Left ventricle myocardium superior (tissue), 1 donor: Measurements from ENCODE around the gene FASTKD1. TPM values are rescaled to one million over a fixed set of nuclear protein-coding genes. Genes with fewer than 3 reads are reported as not detected.
"Not testable (repeated sequence)": the region's sequence is repeated elsewhere in the genome, so short reads cannot be mapped to it uniquely, and the experiment has no call there.

Experiments used
- ATAC-seq: fragments of 200-7000 bp; cut with Tn5 transposase; one replicate; pipeline ENCODE4 v1.9.1; 2020; ENCODE audit warnings: mild to moderate bottlenecking, moderate library complexity
- DNase-seq: peaks from one replicate; pipeline ENCODE4 v3.0.0-alpha.2; 2020
- intact Hi-C: fragments of 100-400 bp; cut with micrococcal nuclease; formaldehyde crosslinking; loops from one replicate; pipeline ENCODE4 v1.11.0; 2022
- total RNA-seq: library from RNA; stranded (reverse); fragmentation: NEBNext Ultra II Directional; extraction: Animal tissue kit (Norgen Biotek cat#: 25700); gene quantifications from one replicate; pipeline ENCODE4 v1.2.1, GENCODE V29; 2021
- donor health status: DM: no; HTN: yes; CAD: no; lungs with severe emphysema.

The FASTKD1 gene
- total RNA-seq, 1 donor from 2014 or later: 111 TPM

DNA sequence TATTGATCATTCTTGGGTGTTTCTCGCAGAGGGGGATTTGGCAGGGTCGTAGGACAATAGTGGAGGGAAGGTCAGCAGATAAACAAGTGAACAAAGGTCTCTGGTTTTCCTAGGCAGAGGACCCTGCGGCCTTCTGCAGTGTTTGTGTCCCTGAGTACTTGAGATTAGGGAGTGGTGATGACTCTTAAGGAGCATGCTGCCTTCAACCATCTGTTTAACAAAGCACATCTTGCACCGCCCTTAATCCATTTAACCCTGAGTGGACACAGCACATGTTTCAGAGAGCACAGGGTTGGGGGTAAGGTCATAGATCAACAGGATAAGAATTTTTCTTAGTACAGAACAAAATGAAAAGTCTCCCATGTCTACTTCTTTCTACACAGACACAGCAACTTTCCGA, 874 bp upstream of the FASTKD1 start:
- DNase-seq, ATAC-seq, intact Hi-C loops: not testable (repeated sequence)

DNA sequence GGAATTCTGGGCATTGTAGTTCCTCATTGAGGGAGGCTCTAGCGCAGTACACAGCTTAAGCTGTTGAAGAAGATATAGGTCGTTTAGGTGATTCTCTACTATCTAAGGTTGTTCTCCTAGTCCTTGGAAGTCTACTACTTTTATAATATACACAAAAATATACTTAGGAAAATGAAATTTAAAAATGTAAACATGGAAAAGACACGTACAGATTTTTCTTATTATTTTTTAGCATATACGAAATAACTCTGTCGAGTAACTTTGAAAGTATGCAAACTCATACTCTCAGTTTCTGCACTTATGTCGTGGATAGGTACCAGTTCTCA, 272 bp upstream of the FASTKD1 start:
- intact Hi-C loops: no loop called here
- DNase-seq (no peak), ATAC-seq (no peak)

DNA sequence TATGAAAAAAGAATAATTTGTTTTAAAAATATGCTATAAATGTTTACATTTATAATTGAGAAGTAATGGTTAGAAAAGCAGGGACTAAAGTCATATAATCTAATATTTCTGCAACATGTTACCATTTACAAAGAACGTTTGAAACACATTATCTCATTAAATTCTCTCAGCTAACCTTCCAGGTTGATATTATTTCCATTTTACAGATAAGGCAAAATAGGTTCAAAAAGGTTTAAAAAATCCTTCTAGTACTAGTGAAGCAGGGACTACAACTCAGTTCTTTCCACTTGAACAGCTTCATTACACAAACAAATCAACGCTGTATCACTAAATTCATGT, 875 bp downstream of the FASTKD1 start:
- no peak for ATAC-seq
- intact Hi-C loops: no loop called here

DNA sequence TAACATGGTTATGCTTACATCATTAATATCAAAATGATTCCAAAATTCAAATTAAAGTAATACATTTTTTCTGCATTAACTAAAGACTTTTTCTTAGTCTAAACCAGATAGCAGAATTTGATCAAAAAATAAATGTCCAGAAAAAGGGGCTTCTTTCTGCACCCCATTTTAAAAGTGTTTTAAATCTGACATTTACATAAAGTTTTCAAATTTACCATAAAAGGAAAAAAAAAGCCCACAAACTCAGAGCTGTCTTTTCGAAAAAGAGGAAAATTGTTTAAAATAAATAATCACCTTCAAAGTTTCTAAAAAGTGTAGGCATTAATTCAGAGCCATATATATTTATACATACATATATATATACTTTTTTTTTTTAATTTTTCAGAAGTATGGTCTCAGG, 1.5 kb downstream of the FASTKD1 start:
- intact Hi-C loops: no loop called here
- no peak for DNase-seq
- ATAC-seq: no peak

More for the DNA sequence above, 875 bp downstream of the FASTKD1 start:
- DNase-seq: no peak

DNA sequence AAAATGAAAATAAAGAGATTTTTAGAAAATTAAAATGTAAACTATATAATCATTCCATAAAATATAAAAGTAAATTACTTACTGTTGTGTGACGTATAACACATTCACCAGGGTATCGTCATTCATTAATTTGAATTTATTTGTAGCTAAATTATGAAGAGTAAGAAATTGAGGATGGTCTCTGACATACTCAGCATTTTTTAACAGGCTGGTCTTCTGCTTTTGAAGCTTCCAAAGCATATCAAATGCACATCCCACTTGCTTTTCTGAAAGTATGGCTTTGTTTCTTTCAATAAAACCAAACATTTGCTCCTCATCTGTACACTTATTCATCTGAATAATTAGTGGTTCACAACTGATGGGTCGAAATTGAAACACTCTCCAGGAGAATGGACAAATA, 2.1 kb downstream of the FASTKD1 start:
- ATAC-seq: no peak
- intact Hi-C loops: no loop called here
- DNase-seq: no peak

DNA sequence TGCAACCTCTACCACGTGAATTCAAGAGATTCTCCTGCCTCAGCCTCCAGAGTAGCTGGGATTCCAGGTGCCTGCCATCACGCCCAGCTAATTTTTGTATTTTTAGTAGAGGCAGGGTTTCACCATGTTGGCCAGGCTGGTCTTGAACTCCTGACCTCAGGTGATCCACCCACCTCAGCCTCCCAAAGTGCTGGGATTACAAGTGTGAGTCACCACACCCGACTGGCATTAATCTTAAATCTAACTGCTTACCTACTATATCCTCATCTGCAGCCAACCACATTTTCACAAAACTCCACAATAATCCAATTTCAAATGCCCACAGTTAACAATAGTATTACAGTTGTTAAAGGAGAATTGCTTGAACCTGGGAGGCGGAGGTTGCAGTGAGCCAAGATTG, 2.9 kb downstream of the FASTKD1 start:
- intact Hi-C loops, DNase-seq, ATAC-seq: not testable (repeated sequence)

DNA sequence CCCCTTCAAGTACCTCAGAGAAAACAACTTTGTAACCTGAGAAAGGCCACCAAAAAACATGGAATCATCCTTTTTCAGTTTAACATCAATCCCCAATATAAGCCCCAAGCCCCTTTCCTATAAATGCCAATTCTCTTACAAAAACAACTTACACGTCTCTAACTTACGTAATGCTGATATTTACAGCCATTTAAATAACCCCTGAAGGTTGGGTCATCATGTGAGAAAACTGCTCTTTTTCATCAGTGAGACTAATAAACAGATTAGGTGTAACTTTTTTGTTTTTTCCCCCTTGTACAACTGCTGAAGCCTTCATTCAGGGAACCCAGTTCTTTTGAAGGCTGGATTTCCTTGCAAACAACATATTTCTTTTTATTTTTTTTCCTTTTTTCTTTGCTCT, 3.7 kb downstream of the FASTKD1 start:
- intact Hi-C loops: no loop called here
- ATAC-seq (no peak), DNase-seq (no peak)

DNA sequence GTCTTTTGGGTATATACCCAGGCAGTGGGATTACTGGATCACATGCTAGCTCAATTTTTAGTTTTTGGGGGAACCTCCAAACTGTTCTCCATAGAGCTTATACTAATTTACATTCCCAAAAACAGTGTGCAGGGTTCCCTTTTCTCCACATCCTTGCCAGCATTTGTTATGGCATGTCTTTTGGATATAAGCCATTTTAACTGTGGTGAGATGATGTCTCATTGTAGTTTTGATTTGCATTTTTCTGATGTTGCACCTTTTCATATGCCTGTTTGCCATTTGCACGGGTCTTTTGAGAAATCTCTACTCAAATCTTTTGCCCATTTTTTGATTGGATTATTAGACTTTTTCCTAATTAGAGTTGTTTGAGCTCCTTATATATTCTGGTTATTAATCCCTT, 8.0 kb downstream of the FASTKD1 start:
- ATAC-seq: no peak
- intact Hi-C loops: no loop called here

DNA sequence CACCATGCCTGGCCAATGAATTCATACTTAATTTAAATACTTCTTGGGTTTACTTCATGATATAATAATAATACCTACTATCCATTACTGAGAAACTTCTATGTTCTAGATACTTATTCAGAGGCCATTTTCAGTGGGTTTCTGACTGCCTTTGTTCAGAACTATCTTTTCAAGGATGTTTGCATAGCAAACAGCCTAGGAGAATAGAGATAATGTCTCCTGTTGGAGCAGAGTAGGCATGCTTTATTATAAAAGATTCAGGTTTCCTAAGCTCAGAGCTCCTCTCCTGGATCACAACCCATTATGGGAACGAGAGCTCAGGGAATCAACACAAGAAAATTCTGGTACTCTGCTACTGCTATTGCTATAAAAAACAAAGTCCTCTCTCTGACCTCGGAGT, 11.1 kb downstream of the FASTKD1 start:
- DNase-seq (no peak), ATAC-seq (no peak)
- intact Hi-C loops: no loop called here

More for the DNA sequence above, 8.0 kb downstream of the FASTKD1 start:
- DNase-seq: no peak

DNA sequence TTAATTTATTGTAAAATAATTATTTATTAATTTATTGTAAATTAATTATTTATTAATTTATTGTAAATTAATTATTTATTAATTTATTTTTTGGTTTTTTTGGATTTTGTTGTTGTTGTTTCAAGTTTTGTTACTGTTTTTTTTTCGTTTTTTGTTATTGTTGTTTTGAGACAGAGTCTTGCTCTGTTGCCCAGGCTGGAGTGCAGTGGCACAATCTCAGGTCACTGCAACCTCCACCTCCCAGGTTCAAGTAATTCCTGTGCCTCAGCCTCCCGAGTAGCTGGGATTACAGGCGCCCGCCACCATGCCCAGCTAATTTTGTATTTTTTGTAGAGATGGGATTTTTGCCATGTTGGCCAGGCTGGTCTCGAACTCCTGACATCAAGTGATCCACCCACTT, 11.6 kb downstream of the FASTKD1 start:
- ATAC-seq, intact Hi-C loops, DNase-seq: not testable (repeated sequence)

DNA sequence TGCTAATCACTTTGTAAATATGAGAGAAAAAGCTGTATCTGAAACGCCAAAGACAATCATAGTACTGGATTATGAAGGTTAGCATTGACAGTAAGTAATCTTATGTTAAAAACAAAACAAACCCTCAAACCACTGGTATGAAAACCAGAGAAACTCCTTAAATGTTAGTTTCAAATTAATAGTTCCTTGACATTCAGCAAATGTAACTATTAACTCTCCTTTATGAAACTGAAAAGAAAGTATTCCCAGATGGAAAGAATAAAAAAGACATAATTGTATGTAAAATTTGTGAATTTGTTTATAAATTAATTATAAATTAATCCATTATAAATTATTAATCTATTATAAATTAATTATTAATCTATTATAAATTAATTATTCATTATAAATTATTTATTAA, 12.3 kb downstream of the FASTKD1 start:
- intact Hi-C loops: no loop called here
- DNase-seq (no peak), ATAC-seq (no peak)

DNA sequence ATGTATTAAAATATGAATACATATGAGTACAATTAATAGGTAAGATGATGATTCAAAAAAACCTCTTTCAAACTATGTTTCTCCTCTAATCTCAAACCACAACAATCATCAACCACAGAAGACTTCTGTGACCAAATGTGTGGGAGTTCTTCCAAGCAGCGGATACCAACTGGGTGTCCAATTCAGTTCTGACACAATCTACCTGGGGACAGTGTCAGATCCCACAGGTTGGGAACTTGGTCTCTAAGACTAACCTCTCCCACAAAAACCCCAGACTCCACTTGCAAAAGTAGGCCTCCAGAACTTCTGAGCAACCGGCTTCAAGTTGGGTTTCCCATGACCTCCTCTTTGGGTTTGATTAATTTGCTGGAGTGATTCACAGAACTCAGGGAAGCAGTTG, 26.9 kb downstream of the FASTKD1 start:
- intact Hi-C loops: no loop called here
- ATAC-seq (no peak), DNase-seq (no peak)

DNA sequence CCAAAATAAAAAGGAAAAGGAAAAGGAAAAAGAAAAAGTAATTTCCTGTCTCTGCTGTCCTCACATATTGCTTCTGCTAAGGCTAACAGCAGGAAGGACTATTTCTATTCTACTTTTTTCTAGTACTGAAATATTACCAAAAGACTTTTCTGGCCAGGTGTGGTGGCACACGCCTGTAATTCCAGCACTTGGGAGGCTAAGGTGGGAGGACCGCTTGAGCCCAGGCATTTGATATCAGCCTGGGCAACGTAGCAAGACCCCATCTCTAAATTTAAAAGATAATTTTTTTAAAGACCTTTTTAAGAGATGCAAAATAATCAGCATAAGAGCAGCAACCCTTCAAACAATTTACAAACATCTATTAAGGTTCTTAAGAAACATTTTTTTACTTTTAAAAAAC, 31.2 kb downstream of the FASTKD1 start:
- DNase-seq (no peak), ATAC-seq (no peak)
- intact Hi-C loops: no loop called here

DNA sequence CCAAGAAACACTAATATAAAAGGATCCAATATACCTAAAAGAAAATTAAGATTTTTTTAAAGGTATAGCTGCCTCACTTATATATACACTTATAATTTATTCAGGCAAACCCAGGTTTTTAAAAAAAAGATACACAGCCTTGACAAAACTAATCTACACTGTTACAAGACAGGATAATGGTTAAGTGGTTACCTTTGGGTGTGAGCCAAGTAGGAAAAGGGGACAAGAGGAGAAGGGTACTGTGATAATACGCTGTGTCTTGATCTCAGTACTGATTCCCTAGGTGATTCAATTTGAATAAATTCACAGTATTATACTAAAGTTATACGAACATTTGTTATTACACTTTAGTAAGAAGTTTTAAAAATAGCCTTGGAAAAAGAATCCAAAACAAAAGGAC, 33.5 kb downstream of the FASTKD1 start:
- intact Hi-C loops: no loop called here
- DNase-seq (no peak), ATAC-seq (no peak)

DNA sequence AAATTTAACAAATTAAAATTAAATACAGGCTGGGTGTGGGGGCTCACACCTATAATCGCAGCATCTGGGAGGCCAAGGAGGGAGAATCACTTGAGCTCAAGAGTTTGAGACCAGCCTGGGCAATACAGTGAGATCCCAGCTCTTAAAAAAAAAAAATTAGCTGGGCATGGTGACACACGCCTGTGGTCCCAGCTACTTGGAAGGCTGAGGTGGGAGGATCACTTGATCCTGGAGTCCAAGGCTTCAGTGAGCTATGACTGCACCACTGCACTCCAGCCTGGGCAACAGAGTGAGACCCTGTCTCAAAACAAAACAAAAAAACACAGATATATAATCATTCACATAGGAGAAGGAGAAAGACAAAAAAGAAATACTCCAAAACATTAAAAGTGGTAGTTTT, 34.2 kb downstream of the FASTKD1 start:
- intact Hi-C loops, DNase-seq, ATAC-seq: not testable (repeated sequence)

DNA sequence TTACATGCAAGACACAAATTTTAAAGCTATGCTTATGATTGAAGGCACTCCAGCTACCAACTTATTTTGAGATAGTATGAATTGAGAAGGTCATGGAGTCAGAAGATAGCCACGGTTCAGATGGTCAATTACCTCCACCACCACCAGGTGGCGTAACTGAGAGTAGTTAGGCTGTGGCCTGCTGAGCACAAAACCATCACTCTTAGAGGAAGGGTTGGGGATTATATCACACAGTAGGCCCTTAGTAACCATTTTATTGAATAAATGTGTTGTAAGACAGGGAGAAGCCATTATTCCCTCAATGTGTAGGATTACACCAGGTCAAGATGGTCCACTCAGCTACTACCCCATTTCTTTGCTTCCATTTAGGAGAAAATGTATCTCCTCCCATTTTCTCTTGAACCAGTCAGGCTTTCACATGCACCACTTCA, 45.4 kb downstream of the FASTKD1 start:
- intact Hi-C loops: no loop called here
- peak; percentile 68 for DNase-seq
- ATAC-seq: peak; percentile 80

DNA sequence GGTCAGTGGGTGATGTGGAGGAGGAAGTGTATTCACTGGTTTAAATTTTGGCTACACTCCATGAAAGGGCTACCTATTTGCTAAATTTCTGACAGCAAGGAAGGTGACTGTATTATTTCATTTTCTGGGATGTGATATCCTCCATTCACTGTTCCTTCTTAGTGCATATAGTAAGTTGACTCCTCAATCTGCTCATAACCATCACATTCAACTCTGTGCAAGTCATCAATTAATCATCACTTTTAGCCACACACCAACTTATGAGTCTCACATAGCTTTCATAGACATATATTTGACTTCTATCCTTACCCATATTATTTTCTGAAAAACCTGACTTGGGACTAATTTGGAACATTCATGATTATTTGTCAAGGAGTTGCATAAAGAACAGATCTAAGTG, 47.2 kb downstream of the FASTKD1 start:
- ATAC-seq: no peak
- intact Hi-C loops: no loop called here

DNA sequence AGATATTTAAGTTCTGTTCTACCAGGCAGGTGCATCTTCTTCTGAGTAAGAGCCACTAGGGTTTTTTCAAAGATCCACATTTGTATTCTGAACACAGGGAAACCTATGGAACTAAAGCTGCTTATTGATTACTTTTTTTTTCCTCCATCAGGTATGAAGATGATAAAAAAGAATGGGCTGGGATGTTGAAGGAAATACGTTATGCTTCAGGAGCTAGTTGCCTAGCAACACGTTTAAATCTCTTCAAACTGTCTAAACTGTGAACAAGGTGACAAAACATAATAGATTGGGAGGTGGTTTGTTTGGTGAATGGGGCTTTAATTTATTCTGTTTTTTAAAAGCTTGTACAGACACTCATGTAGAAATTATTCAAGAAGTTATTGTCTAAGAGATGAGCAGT, 48.2 kb downstream of the FASTKD1 start:
- no peak for DNase-seq
- intact Hi-C loops: no loop called here
- ATAC-seq: no peak

More for the DNA sequence above, 47.2 kb downstream of the FASTKD1 start:
- no peak for DNase-seq

DNA sequence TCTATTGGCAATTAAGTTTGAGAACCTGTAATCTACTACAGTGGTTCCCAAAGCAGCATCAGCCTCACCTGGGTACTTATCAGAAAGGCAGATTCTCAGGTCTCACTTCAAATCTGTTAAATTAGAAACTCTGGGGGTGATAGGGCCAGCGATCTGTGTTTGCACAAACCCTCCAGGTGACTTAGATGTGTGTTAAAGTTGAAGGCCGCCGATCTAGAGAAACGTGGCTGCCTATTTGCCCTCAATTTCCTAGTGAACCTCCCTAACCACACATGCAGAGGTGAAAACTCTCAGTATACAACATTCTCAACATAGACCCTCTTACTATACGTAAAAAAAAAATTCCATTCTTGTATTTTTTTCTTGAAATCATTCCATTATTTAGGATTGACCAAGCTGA, 50.0 kb downstream of the FASTKD1 start:
- ATAC-seq: no peak
- intact Hi-C loops: no loop called here

DNA sequence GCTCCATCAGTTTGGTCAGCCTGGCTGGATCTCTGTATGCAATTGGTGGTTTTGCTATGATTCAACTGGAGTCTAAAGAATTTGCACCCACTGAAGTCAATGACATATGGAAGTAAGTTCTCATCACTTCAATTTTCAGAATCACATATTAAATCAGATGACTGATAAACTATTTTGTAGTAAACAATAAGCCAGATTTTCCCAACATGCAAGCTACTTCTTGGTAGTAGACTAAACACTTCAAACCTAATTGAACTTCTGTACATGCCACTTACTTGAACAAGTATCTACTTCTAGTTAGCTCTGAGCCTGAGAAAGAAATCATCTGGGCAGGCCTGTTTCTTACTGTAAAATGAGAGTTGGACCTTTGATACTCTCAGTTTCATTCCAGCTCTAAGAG, 52.8 kb downstream of the FASTKD1 start:
- ATAC-seq (no peak), DNase-seq (no peak)
- intact Hi-C loops: no loop called here

More for the DNA sequence above, 50.0 kb downstream of the FASTKD1 start:
- DNase-seq: no peak

DNA sequence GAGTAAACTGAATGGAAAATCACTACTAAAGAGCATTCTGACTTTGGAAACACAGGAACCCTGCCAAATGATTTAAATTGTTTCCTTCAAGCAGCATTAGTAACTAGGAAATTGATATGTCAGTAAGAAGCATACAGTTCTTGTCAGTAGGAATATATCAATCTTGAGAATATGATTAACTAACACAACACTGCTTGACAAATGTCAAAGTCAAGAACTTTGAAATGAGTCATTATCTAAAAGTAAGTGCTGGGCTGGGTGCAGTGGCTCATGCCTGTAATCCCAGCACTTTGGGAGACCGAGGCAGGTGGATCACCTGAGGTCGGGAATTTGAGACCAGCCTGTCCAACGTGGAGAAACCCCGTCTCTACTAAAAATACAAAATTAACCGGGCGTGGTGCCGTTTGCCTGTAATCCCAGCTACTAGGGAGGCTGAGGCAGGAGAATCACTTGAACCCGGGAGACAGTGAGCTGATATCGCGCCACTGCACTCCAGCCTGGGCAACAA, 57.1 kb downstream of the FASTKD1 start:
- DNase-seq, intact Hi-C loops, ATAC-seq: not testable (repeated sequence)

DNA sequence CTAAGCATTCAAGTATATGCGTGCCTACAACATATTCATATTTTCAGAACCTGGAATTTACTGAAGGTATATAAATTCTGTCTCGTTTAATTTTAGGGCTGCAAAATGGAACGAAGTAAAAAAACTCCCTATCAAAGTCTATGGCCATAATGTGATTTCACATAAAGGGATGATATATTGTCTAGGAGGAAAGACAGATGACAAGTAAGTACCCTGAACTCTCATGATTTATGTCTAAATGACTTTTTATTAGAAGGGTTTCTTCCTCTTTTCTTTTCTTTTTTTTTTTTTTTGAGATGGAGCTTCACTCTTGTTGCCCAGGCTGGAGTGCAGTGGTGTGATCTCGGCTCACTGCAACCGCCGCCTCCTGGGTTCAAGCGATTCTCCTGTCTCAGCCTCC, 58.9 kb downstream of the FASTKD1 start:
- DNase-seq, ATAC-seq, intact Hi-C loops: not testable (repeated sequence)
